ENCODE results near the gene EIF1B. TPM values are rescaled to one million over a fixed set of nuclear protein-coding genes. Genes with fewer than 3 reads are reported as not detected.

Gene EIF1B
- total RNA-seq, 2 donors from 2014 or later = 5.3 to 15.8 TPM

DNA sequence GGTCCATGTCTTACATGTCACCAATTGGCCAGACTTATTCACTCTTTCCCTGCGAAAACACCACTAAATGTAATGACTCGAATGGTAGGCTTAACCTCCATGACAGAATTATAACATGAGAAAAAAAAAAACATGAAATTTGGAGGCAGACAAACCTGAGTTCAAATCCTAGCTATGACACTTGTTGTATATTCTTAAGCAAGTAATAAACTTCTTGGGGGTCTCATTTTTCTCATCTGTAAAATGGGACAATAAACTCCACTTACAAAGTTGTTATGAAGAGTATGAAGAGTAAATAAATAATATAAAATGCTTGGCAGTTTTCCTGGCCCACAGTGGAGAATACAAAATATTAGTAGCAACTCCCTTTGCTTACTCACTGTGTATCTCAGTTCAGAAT, 11.4 kb upstream of the EIF1B start:
- no peaks in the 10 kb centered on the region for H3K27me3 ChIP-seq
- no peaks in the 10 kb centered on the region for H3K36me3 ChIP-seq (replicated peaks in 1 of 2; ENCODE audit: insufficient read depth in 1 of 2, low read depth in 2 of 2)
- DNase-seq (no peak), ATAC-seq (no peak)
- intact Hi-C loops (cut with DNase I) = no loop called here
- no peak for TF ChIP-seq POLR2A (IDR thresholded peaks at IDR 0.05)
- TF ChIP-seq, protein P1, sequence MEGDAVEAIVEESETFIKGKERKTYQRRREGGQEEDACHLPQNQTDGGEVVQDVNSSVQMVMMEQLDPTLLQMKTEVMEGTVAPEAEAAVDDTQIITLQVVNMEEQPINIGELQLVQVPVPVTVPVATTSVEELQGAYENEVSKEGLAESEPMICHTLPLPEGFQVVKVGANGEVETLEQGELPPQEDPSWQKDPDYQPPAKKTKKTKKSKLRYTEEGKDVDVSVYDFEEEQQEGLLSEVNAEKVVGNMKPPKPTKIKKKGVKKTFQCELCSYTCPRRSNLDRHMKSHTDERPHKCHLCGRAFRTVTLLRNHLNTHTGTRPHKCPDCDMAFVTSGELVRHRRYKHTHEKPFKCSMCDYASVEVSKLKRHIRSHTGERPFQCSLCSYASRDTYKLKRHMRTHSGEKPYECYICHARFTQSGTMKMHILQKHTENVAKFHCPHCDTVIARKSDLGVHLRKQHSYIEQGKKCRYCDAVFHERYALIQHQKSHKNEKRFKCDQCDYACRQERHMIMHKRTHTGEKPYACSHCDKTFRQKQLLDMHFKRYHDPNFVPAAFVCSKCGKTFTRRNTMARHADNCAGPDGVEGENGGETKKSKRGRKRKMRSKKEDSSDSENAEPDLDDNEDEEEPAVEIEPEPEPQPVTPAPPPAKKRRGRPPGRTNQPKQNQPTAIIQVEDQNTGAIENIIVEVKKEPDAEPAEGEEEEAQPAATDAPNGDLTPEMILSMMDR (IDR thresholded peaks at IDR 0.05) = no peak
- no peak overlapping the region for H3K4me3 ChIP-seq
- 91% methylated on average over 2 of the region's 2 CpGs for WGBS, 2 donors
- H3K9me3 ChIP-seq = peaks cover 0 to 2% (median 0%) of the 10 kb centered on the region in 3 donors
- no peaks in the 10 kb centered on the region for H3K4me1 ChIP-seq
- H3K27ac ChIP-seq = no peak overlapping the region

DNA sequence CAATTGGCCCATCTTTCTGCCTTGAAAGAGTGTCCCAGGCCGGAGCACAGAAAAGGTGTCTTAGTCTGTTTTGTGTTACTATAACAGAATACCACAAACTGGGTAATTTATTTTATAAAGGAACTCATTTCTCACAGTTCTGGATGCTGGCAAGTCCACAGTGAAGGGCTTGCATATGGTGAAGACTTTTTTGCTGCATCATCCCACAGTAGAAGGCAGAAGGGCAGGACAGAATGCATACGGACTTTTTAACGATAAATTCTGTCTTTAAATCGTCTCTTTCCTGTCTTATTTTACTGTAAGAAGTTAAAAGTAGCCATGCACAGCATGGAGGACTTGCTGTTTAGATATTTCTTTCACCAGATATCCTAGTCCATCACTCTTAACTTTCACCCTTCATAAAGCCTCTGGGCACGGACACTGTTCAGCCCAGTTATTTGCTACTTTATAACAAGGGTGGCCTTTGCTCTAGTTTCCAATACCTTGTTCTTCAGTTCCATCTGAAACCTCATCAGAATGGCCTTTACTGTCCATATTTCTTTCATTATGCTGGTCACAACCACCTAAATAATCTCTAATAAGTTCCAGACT, 10.3 kb upstream of the EIF1B start:
- DNase-seq (no peak), ATAC-seq (no peak)
- peaks cover 0 to 2% (median 0%) of the 10 kb centered on the region in 3 donors for H3K9me3 ChIP-seq
- no peak overlapping the region for H3K27ac ChIP-seq
- 76 to 89% methylated on average over 5 of the region's 5 CpGs for WGBS, 2 donors
- no peaks in the 10 kb centered on the region for H3K4me1 ChIP-seq
- no peaks in the 10 kb centered on the region for H3K36me3 ChIP-seq (replicated peaks in 1 of 2; ENCODE audit: insufficient read depth in 1 of 2, low read depth in 2 of 2)
- no peaks in the 10 kb centered on the region for H3K27me3 ChIP-seq
- TF ChIP-seq, protein P1 (IDR thresholded peaks at IDR 0.05) = no peak
- no peak for TF ChIP-seq POLR2A (IDR thresholded peaks at IDR 0.05)
- intact Hi-C loops (cut with DNase I) = no loop called here
- H3K4me3 ChIP-seq = no peak overlapping the region

DNA sequence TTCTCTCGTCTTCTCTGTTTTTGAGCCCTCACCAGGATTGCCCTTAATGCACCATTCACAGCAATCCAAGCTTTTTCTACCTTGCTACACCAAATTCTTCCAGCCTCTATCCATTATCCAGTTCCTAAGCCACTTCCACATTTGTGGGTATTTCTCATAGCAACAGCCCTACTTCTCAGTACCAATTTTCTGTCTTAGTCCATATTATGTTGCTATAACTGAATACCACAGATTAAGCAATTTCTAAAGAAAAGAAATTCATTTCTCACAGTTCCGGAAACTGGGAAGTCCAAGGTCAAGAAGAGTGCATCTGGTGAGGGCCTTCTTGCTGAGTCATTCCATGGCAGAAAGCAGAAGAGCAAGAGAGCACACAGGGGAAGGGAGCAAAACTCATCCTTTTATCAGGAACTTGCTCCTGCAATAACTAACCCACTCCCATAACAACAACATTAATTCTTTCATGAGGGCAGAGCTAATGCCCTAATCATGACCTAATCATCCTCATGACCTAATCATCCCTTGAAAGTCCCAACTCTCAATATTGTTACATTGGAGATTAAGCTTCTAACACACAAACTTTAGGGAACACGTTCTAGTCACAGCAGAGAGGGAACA, 9.7 kb upstream of the EIF1B start:
- H3K4me3 ChIP-seq = no peak overlapping the region
- no peaks in the 10 kb centered on the region for H3K27me3 ChIP-seq
- TF ChIP-seq, protein P1 (IDR thresholded peaks at IDR 0.05) = no peak
- no peak for TF ChIP-seq POLR2A (IDR thresholded peaks at IDR 0.05)
- peak in 1 of 4 donors; percentile 57 for DNase-seq
- peaks cover 0 to 2% (median 0%) of the 10 kb centered on the region in 3 donors for H3K9me3 ChIP-seq
- WGBS, 2 donors = 76 to 80% methylated on average over 3 of the region's 3 CpGs
- no peak overlapping the region for H3K27ac ChIP-seq
- no peaks in the 10 kb centered on the region for H3K36me3 ChIP-seq (replicated peaks in 1 of 2; ENCODE audit: insufficient read depth in 1 of 2, low read depth in 2 of 2)
- peak; percentile 53 for ATAC-seq
- intact Hi-C loops (cut with DNase I) = no loop called here
- H3K4me1 ChIP-seq = no peaks in the 10 kb centered on the region

DNA sequence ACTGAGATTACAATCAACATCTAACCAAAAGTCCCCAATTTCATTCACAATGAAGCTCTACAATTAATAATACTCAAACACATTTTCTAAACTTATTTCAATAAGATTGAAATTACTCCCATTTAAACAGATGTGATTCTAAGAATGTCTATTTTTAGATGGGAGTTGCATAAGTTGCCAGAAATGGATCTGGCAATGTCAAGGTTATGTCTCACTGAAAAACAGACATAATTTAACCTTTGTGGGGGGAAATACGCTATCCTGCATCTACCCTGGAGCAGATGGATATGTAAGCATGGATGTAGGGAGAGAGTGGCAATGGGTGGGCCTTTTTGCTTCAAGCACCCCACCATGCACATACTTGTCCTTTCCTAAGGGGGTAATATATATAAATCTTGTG, 6.7 kb upstream of the EIF1B start:
- Histone ChIP-seq H3K4me3 (no peak overlapping the region), H3K9me3 (no peaks in the 10 kb centered on the region), H3K27ac (no peak overlapping the region), H3K4me1 (no peaks in the 10 kb centered on the region), H3K36me3 (replicated peaks in 1 of 2; ENCODE audit: insufficient read depth in 1 of 2, low read depth in 2 of 2) (no peaks in the 10 kb centered on the region), H3K27me3 (no peaks in the 10 kb centered on the region)
- intact Hi-C loops (cut with DNase I) = no loop called here
- WGBS, 2 donors = 34 to 41% methylated on average over 1 of the region's 1 CpG
- ATAC-seq (no peak), DNase-seq (no peak)
- no peak for TF ChIP-seq POLR2A (IDR thresholded peaks at IDR 0.05)
- TF ChIP-seq, protein P1 (IDR thresholded peaks at IDR 0.05) = no peak

DNA sequence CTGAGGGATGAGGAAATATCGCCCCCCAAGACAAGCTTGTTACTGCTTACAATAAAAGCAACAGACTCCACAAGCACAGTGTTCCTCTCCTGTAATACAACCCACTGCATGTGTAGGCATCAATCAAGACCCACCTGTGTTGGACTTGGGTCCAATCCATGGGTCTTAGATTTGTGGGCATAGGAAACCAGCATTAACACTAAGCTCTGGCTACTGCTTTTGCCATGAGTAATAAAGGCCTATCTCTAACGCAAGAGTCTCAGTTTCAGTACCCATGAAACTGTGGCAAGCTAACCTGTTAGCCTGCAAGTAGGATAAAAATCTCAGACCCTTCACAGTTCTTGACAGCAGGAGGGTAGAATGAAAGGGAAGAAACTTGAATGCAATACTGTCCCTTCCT, 5.2 kb upstream of the EIF1B start:
- Histone ChIP-seq H3K27me3 (no peaks in the 10 kb centered on the region), H3K36me3 (replicated peaks in 1 of 2; ENCODE audit: insufficient read depth in 1 of 2, low read depth in 2 of 2) (no peaks in the 10 kb centered on the region), H3K4me3 (no peak overlapping the region), H3K4me1 (peaks cover 7% of the 10 kb centered on the region), H3K9me3 (no peaks in the 10 kb centered on the region), H3K27ac (no peak overlapping the region)
- no peak for DNase-seq
- no peak for ATAC-seq
- intact Hi-C loops (cut with DNase I) = no loop called here
- WGBS, 2 donors = 90 to 93% methylated on average over 2 of the region's 2 CpGs
- TF ChIP-seq, protein P1 (IDR thresholded peaks at IDR 0.05) = no peak
- no peak for TF ChIP-seq POLR2A (IDR thresholded peaks at IDR 0.05)

Data from body of pancreas (tissue), 4 donors.